H9 (cell line): ENCODE results near the gene COL5A2. TPM values are rescaled to one million over a fixed set of nuclear protein-coding genes. Genes with fewer than 3 reads are reported as not detected.

Source experiments
- DNase-seq: peaks from one replicate; pipeline ENCODE4 v3.0.0-alpha.2; 2017
- H2AFZ ChIP-seq: one replicate; pipeline ENCODE4 v1.6.1; 2013; ENCODE audit warnings: mild to moderate bottlenecking, low read length, control low read depth, moderate library complexity
- H2AK5ac ChIP-seq: 2 replicates; pipeline ENCODE4 v1.6.1; 2013; ENCODE audit warnings: low read length, control low read depth, mixed read lengths; ENCODE audit not compliant: insufficient read length
- H2BK120ac ChIP-seq: one replicate; pipeline ENCODE4 v1.6.1; 2013; ENCODE audit warnings: low read depth, mild to moderate bottlenecking, low read length, control low read depth, inconsistent platforms; ENCODE audit not compliant: poor library complexity, severe bottlenecking
- H2BK12ac ChIP-seq: 2 replicates; pipeline ENCODE4 v1.6.1; 2013; ENCODE audit warnings: low read length, control low read depth, mixed read lengths, low read depth; ENCODE audit not compliant: insufficient read length
- H2BK15ac ChIP-seq: 2 replicates; pipeline ENCODE4 v1.6.1; 2013; ENCODE audit warnings: low read depth, low read length, control low read depth
- H2BK20ac ChIP-seq: one replicate; pipeline ENCODE4 v1.6.1; 2013; ENCODE audit warnings: low read depth, mild to moderate bottlenecking, low read length, control low read depth, inconsistent platforms; ENCODE audit not compliant: poor library complexity, severe bottlenecking
- H2BK5ac ChIP-seq: 2 replicates; pipeline ENCODE4 v1.6.1; 2013; ENCODE audit warnings: low read length, control low read depth, mixed read lengths; ENCODE audit not compliant: insufficient read length
- H3K14ac ChIP-seq: 2 replicates; pipeline ENCODE4 v1.6.1; 2013; ENCODE audit warnings: low read length, control low read depth; ENCODE audit not compliant: insufficient read depth
- H3K18ac ChIP-seq: 2 replicates; pipeline ENCODE4 v1.6.1; 2013; ENCODE audit warnings: low read depth, mild to moderate bottlenecking, mixed read lengths, low read length, control low read depth; ENCODE audit not compliant: insufficient read length
- H3K23ac ChIP-seq: 2 replicates; pipeline ENCODE4 v1.6.1; 2013; ENCODE audit warnings: low read length, control low read depth, mixed read lengths, low read depth; ENCODE audit not compliant: insufficient read length
- H3K23me2 ChIP-seq: 2 replicates; pipeline ENCODE4 v1.6.1; 2013; ENCODE audit warnings: low read depth, mild to moderate bottlenecking, mixed read lengths, low read length, control low read depth; ENCODE audit not compliant: insufficient read length, poor library complexity, severe bottlenecking
- H3K27ac ChIP-seq: 2 replicates; pipeline ENCODE4 v1.5.1; 2013; ENCODE audit warnings: low read length, control low read depth, mixed read lengths, low read depth; ENCODE audit not compliant: insufficient read length
- H3K27me3 ChIP-seq: 2 replicates; pipeline ENCODE4 v1.6.1; 2013; ENCODE audit warnings: low read length, control low read depth, inconsistent platforms; ENCODE audit not compliant: insufficient read depth
- H3K4ac ChIP-seq: 2 replicates; pipeline ENCODE4 v1.6.1; 2013; ENCODE audit warnings: low read depth, mild to moderate bottlenecking, control low read depth, inconsistent platforms, low read length, moderate library complexity
- H3K4me1 ChIP-seq: 2 replicates; pipeline ENCODE4 v1.6.1; 2013; ENCODE audit warnings: low read length, control low read depth, inconsistent platforms; ENCODE audit not compliant: insufficient read depth
- H3K4me2 ChIP-seq: 2 replicates; pipeline ENCODE4 v1.6.1; 2013; ENCODE audit warnings: low read length, control low read depth, mixed read lengths; ENCODE audit not compliant: insufficient read length, insufficient read depth
- H3K56ac ChIP-seq: 2 replicates; pipeline ENCODE4 v1.6.1; 2013; ENCODE audit warnings: low read depth, mild to moderate bottlenecking, mixed read lengths, low read length, control low read depth; ENCODE audit not compliant: insufficient read length
- H3K79me1 ChIP-seq: 2 replicates; pipeline ENCODE4 v1.6.1; 2013; ENCODE audit warnings: low read depth, mild to moderate bottlenecking, moderate library complexity, low read length, control low read depth, inconsistent platforms; ENCODE audit not compliant: insufficient read depth, poor library complexity, severe bottlenecking
- H3K79me2 ChIP-seq: 2 replicates; pipeline ENCODE4 v1.6.1; 2013; ENCODE audit warnings: low read length, control low read depth, inconsistent platforms; ENCODE audit not compliant: insufficient read depth
- H3K9ac ChIP-seq: 2 replicates; pipeline ENCODE4 v1.6.1; 2013; ENCODE audit warnings: low read length, control low read depth, mixed read lengths; ENCODE audit not compliant: insufficient read length; ENCODE audit errors: extremely low read depth
- H3K9me3 ChIP-seq: one replicate; pipeline ENCODE4 v1.6.1; 2013; ENCODE audit warnings: low read depth, low read length, inconsistent platforms; ENCODE audit not compliant: control insufficient read depth
- H3T11ph ChIP-seq: one replicate; pipeline ENCODE4 v1.6.1; 2013; ENCODE audit warnings: mild to moderate bottlenecking, low read length, control low read depth, inconsistent platforms
- H4K20me1 ChIP-seq: one replicate; pipeline ENCODE4 v1.6.1; 2013; ENCODE audit not compliant: control insufficient read depth, insufficient read length, insufficient read depth
- H4K5ac ChIP-seq: 2 replicates; pipeline ENCODE4 v1.6.1; 2013; ENCODE audit warnings: low read depth, mild to moderate bottlenecking, mixed read lengths, low read length, control low read depth; ENCODE audit not compliant: insufficient read length
- H4K8ac ChIP-seq: replicated peaks from 2 replicates; pipeline ENCODE4 v1.6.1; 2013; ENCODE audit warnings: low read length, control low read depth, mixed read lengths, low read depth; ENCODE audit not compliant: insufficient read length
- H4K91ac ChIP-seq: 2 replicates; pipeline ENCODE4 v1.6.1; 2013; ENCODE audit warnings: low read depth, mild to moderate bottlenecking, moderate library complexity, mixed read lengths, low read length, control low read depth; ENCODE audit not compliant: insufficient read length
- H3K27ac Mint-ChIP-seq, 3 experiments: 2 replicates in 2 of 3; 3 replicates in 1 of 3; pipeline ENCODE4 v1.8.0; 2020 to 2021; ENCODE audit warnings: mixed read lengths in 3 of 3, mild to moderate bottlenecking in 1 of 3, moderate library complexity in 1 of 3
- H3K27me3 Mint-ChIP-seq: 2 replicates; pipeline ENCODE4 v1.8.0; 2021; ENCODE audit warnings: low read depth, mild to moderate bottlenecking, moderate library complexity, mixed read lengths
- H3K36me3 Mint-ChIP-seq, 3 experiments: 2 replicates in 2 of 3; 3 replicates in 1 of 3; pipeline ENCODE4 v1.8.0; 2020 to 2021; ENCODE audit warnings: low read depth in 3 of 3, mixed read lengths in 3 of 3; ENCODE audit not compliant: insufficient read depth in 1 of 3
- H3K4me1 Mint-ChIP-seq, 2 experiments: 2 replicates each; pipeline ENCODE4 v1.8.0; 2020; ENCODE audit warnings: mixed read lengths in 2 of 2
- H3K4me3 Mint-ChIP-seq, 2 experiments: 2 replicates in 1 of 2; 3 replicates in 1 of 2; pipeline ENCODE4 v1.8.0; 2020 to 2021; ENCODE audit warnings: mild to moderate bottlenecking in 2 of 2, mixed read lengths in 2 of 2, moderate library complexity in 1 of 2
- H3K9me3 Mint-ChIP-seq, 2 experiments: 2 replicates in 1 of 2; 3 replicates in 1 of 2; pipeline ENCODE4 v1.8.0; 2020; ENCODE audit warnings: mild to moderate bottlenecking in 2 of 2, mixed read lengths in 2 of 2, moderate library complexity in 1 of 2
- WGBS: extraction: QIAGEN DNeasy Blood & Tissue Kit; methylation state at CpG from one replicate; pipeline ENCODE4 v1.1.7; 2013; ENCODE audit warnings: missing lambda C conversion rate, low lambda C conversion rate, mixed read lengths; ENCODE audit not compliant: insufficient read length; ENCODE audit errors: extremely low coverage; 5-methylcytosine and 5-hydroxymethylcytosine counted together
- total RNA-seq: library from RNA; stranded (reverse); gene quantifications from 2 replicates; pipeline ENCODE4 v1.2.1, GENCODE V29; 2021
- TF ChIP-seq, protein P1 (sequence below): fragments of 200-600 bp; sonication (generic); conservative IDR thresholded peaks from 3 replicates; pipeline ENCODE4 v1.8.0; 2021; ENCODE audit warnings: antibody characterized with exemption, mild to moderate bottlenecking

The COL5A2 gene
- total RNA-seq, 1 experiment from 2014 or later: 10.5 TPM

- WGBS: no CpG with 5 or more reads among the region's 4 CpGs
- H3K14ac ChIP-seq: no peak overlapping the region
- no peak overlapping the region for H4K8ac ChIP-seq
- no peak overlapping the region for H2BK15ac ChIP-seq
- H3K18ac ChIP-seq: no peak overlapping the region
- no peak overlapping the region for H3K23ac ChIP-seq
- no peak overlapping the region for H2BK120ac ChIP-seq
- Mint-ChIP-seq H3K36me3 (no peaks in the 10 kb centered on the region), H3K27ac (no peak overlapping the region), H3K4me3 (no peak overlapping the region), H3K4me1 (no peaks in the 10 kb centered on the region), H3K27me3 (no peaks in the 10 kb centered on the region), H3K9me3 (no peaks in the 10 kb centered on the region)
- TF ChIP-seq, protein P1, sequence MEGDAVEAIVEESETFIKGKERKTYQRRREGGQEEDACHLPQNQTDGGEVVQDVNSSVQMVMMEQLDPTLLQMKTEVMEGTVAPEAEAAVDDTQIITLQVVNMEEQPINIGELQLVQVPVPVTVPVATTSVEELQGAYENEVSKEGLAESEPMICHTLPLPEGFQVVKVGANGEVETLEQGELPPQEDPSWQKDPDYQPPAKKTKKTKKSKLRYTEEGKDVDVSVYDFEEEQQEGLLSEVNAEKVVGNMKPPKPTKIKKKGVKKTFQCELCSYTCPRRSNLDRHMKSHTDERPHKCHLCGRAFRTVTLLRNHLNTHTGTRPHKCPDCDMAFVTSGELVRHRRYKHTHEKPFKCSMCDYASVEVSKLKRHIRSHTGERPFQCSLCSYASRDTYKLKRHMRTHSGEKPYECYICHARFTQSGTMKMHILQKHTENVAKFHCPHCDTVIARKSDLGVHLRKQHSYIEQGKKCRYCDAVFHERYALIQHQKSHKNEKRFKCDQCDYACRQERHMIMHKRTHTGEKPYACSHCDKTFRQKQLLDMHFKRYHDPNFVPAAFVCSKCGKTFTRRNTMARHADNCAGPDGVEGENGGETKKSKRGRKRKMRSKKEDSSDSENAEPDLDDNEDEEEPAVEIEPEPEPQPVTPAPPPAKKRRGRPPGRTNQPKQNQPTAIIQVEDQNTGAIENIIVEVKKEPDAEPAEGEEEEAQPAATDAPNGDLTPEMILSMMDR: no peak
- no peak overlapping the region for H3K4me2 ChIP-seq
- DNase-seq: no peak
- no peak overlapping the region for H2AK5ac ChIP-seq
- H3K4ac ChIP-seq: no peak overlapping the region
- H3K27me3 ChIP-seq: no peaks in the 10 kb centered on the region
- H4K91ac ChIP-seq: no peak overlapping the region
- H2BK12ac ChIP-seq: no peak overlapping the region
- no peak overlapping the region for H3K9ac ChIP-seq
- no peaks in the 10 kb centered on the region for H3K79me1 ChIP-seq
- no peaks in the 10 kb centered on the region for H4K20me1 ChIP-seq
- H3T11ph ChIP-seq: no peak overlapping the region
- no peak overlapping the region for H4K5ac ChIP-seq
- no peak overlapping the region for H3K27ac ChIP-seq
- H3K56ac ChIP-seq: no peak overlapping the region
- no peak overlapping the region for H2BK20ac ChIP-seq
- H3K9me3 ChIP-seq: no peaks in the 10 kb centered on the region
- no peaks in the 10 kb centered on the region for H3K23me2 ChIP-seq
- no peak overlapping the region for H2AFZ ChIP-seq
- H3K79me2 ChIP-seq: no peaks in the 10 kb centered on the region
- H3K4me1 ChIP-seq: no peaks in the 10 kb centered on the region
- no peak overlapping the region for H2BK5ac ChIP-seq
Observed at GRCh38 chr2:189134485-189134884, 45.1 kb downstream of the COL5A2 start.
